K562 (cell line): Measurements from ENCODE around the gene MATCAP1. TPM values are rescaled to one million over a fixed set of nuclear protein-coding genes. Genes with fewer than 3 reads are reported as not detected.

Experiments used
- ARHGAP35 ChIP-seq: fragments of 450-650 bp; IDR thresholded peaks from 2 replicates; pipeline ENCODE4 v1.6.1; 2018; ENCODE audit not compliant: partially characterized antibody
- CBFA2T3 ChIP-seq: fragments of 450-650 bp; IDR thresholded peaks from 2 replicates; pipeline ENCODE4 v1.6.1; 2017
- ELF1 ChIP-seq: fragments of 200-800 bp; sonication (Bioruptor generic); IDR thresholded peaks from 2 replicates; pipeline ENCODE4 v1.6.1; 2016; ENCODE audit warnings: missing genetic modification characterization, missing compliant biosample characterization
- ELF2 ChIP-seq: fragments of 250-450 bp; sonication (Bioruptor Pico); IDR thresholded peaks from 2 replicates; pipeline ENCODE4 v1.5.0; 2021; ENCODE audit warnings: mild to moderate bottlenecking
- ERF ChIP-seq: fragments of 450-650 bp; formaldehyde crosslinking; IDR thresholded peaks from 2 replicates; pipeline ENCODE4 v1.4.0; 2020; ENCODE audit warnings: mild to moderate bottlenecking, mixed read lengths
- ETV6 ChIP-seq, 3 experiments: fragments of 150-350 bp in 1 of 3; sonication (generic) in 1 of 3; formaldehyde crosslinking in 1 of 3; IDR thresholded peaks; 2 replicates each; pipeline versions ENCODE4 v1.6.1 to v1.8.0; 2014 to 2022; ENCODE audit warnings: borderline replicate concordance in 2 of 3, low read depth in 2 of 3, antibody characterized with exemption in 1 of 3, low read length in 1 of 3, mild to moderate bottlenecking in 1 of 3, missing genetic modification reagents in 1 of 3
- FOSL1 ChIP-seq: fragments of 200-800 bp; sonication (Bioruptor generic); conservative IDR thresholded peaks from 2 replicates; pipeline ENCODE4 v1.6.1; 2016; ENCODE audit warnings: missing genetic modification characterization, missing compliant biosample characterization
- HNRNPH1 ChIP-seq: fragments of 200-400 bp; formaldehyde crosslinking; optimal IDR thresholded peaks from 2 replicates; pipeline ENCODE3; 2017; ENCODE audit warnings: low read depth, mild to moderate bottlenecking, low read length, moderate library complexity
- JUND ChIP-seq, 2 experiments: IDR thresholded peaks; 2 replicates in 1 of 2; 3 replicates in 1 of 2; pipeline ENCODE4 v1.6.1; 2011; ENCODE audit warnings: borderline replicate concordance in 2 of 2, low read depth in 2 of 2, low read length in 2 of 2, improper control_type of control experiment in 1 of 2, missing biosample characterization in 1 of 2, missing genetic modification characterization in 1 of 2, missing genetic modification reagents in 1 of 2
- PHF8 ChIP-seq: fragments of 200-600 bp; sonication (generic); IDR thresholded peaks from 2 replicates; pipeline ENCODE4 v1.6.1; 2012; ENCODE audit warnings: mixed run types, mild to moderate bottlenecking, inconsistent platforms, low read length, moderate library complexity, borderline replicate concordance
- PYGO2 ChIP-seq: fragments of 450-650 bp; IDR thresholded peaks from 2 replicates; pipeline ENCODE4 v1.6.1; 2016; ENCODE audit warnings: mild to moderate bottlenecking, missing genetic modification characterization, moderate library complexity, missing compliant biosample characterization
- ZNF436 ChIP-seq: fragments of 250-450, 450-650 bp; sonication (Bioruptor Pico); formaldehyde crosslinking; IDR thresholded peaks from 2 replicates; pipeline ENCODE4 v1.7.0; 2020; ENCODE audit warnings: mild to moderate bottlenecking
- ZNF584 ChIP-seq: fragments of 200-800 bp; sonication (Bioruptor generic); IDR thresholded peaks from 2 replicates; pipeline ENCODE4 v1.6.1; 2016; ENCODE audit warnings: low read depth, mild to moderate bottlenecking, missing genetic modification characterization, missing compliant biosample characterization
- polyA plus RNA-seq, 8 experiments: library from polyadenylated mRNA; depleted of rRNA in 4 of 8; stranded (reverse) in 5 of 8; unstranded in 3 of 8; fragments of >200 nt; fragmentation: Nextera tagmentation in 2 of 8; fragmentation: Illumina TruSeq in 1 of 8; extraction: Ambion mirVana in 2 of 8; extraction: Trizol in 1 of 8; gene quantifications; 2 replicates each; pipeline versions ENCODE4 v1.2.1 to v1.2.3, GENCODE V29; 2011 to 2014; ENCODE audit warnings: inconsistent platforms in 1 of 8, missing spikeins in 1 of 8
- total RNA-seq, 7 experiments: library from RNA; depleted of rRNA in 6 of 7; stranded (reverse); fragments of >200 nt in 6 of 7; fragmentation: Illumina TruSeq in 2 of 7; extraction: Trizol in 2 of 7; gene quantifications; 2 replicates each; pipeline versions ENCODE4 v1.2.1 to v1.2.3, GENCODE V29; 2011 to 2021; ENCODE audit warnings: low replicate concordance in 1 of 7
- TF ChIP-seq, protein P1 (sequence below), 2 experiments: IDR thresholded peaks in 1 of 2; conservative IDR thresholded peaks in 1 of 2; 2 replicates each; pipeline ENCODE4 v1.6.1; 2016; ENCODE audit warnings: low read depth in 2 of 2, mild to moderate bottlenecking in 1 of 2, missing compliant biosample characterization in 1 of 2, missing genetic modification characterization in 1 of 2, moderate library complexity in 1 of 2
- TF ChIP-seq, protein P2 (sequence below): fragments of 250-450 bp; sonication (Bioruptor Pico); IDR thresholded peaks from 2 replicates; pipeline ENCODE4 v1.5.0; 2020; ENCODE audit warnings: mild to moderate bottlenecking, borderline replicate concordance
- TF ChIP-seq, protein P3 (sequence below): fragments of 250-450 bp; sonication (Bioruptor Pico); IDR thresholded peaks from 2 replicates; pipeline ENCODE4 v1.8.0; 2021; ENCODE audit warnings: mild to moderate bottlenecking, moderate library complexity
- TF ChIP-seq, protein P4 (sequence below): sonication (generic); formaldehyde crosslinking; IDR thresholded peaks from 2 replicates; pipeline ENCODE4 v1.8.1; 2023; ENCODE audit warnings: mild to moderate bottlenecking, missing genetic modification reagents

Gene MATCAP1
- total and polyA plus RNA-seq, 9 of the 15 experiments (the other 6 are each of a cell fraction or from before 2014, with no cell fraction given): 3.4 to 20.5 (median 10.3) TPM

DNA sequence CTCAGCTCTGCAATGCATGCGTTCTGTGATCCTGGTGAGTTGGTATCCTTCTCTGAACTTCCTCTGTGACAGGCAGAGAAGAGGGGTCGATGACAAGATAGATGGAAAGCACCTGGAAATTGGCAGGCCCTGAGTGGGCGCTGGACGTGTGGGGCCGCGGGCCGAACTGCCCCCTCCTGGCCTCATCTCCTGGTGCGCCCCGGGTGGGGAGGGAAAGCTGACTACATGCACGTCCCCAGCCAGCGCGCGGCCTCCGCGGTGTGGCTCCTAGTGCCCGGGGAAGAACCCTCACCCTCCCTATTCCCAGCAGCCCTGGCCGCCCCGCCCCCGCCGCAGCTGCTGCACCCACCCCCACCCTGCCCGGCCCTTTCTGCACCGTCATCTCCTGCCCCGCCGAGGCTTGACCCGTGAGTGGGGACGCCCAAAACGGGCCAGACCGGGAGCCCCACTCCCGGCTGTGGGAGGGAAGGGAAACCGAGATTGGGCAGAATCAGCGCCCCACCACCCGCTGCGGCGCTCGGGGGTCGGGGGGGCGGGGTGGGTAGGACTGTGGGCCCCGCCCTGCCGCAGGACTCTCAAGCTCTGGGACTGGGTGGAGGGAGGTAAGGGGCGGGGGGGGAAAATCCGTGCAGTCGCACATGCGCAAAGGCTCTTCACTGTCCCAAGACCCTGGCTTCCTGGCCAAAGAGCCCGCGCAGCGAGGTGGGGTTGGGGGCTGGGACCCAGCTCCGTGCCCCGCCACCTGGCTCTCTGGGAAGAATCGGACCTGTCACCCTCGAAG, 13.4 kb downstream of the MATCAP1 start, which contains the start of gene NOL3 (continued):
- TF ChIP-seq, protein P1, sequence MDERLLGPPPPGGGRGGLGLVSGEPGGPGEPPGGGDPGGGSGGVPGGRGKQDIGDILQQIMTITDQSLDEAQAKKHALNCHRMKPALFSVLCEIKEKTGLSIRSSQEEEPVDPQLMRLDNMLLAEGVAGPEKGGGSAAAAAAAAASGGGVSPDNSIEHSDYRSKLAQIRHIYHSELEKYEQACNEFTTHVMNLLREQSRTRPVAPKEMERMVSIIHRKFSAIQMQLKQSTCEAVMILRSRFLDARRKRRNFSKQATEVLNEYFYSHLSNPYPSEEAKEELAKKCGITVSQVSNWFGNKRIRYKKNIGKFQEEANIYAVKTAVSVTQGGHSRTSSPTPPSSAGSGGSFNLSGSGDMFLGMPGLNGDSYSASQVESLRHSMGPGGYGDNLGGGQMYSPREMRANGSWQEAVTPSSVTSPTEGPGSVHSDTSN (CRISPR knock-in tag; IDR thresholded peaks at IDR 0.05; ENCODE audit: low read depth): no peak
- TF ChIP-seq, protein P1 (tag; conservative IDR thresholded peaks at IDR 0.05; ENCODE audit: low read depth): 0 out of 2 replicates have a peak, but pooled peaks have one; percentile 29
- peak; percentile 50; the same call in 1 of the 2 replicates for TF ChIP-seq CBFA2T3
- TF ChIP-seq ETV6 (IDR thresholded peaks at IDR 0.05; ENCODE audit: borderline replicate concordance in 1 of 2, low read depth in 2 of 2, low read length in 1 of 2): no peak
- no peak for TF ChIP-seq ETV6 (CRISPR knock-in tag; IDR thresholded peaks at IDR 0.05; ENCODE audit: borderline replicate concordance)
- TF ChIP-seq ERF (CRISPR knock-in tag): 0 out of 2 replicates have a peak, but pooled peaks have one; percentile 59
- TF ChIP-seq JUND (IDR thresholded peaks at IDR 0.05; ENCODE audit: borderline replicate concordance, low read depth, low read length): no peak
- TF ChIP-seq JUND (tag; IDR thresholded peaks at IDR 0.05; ENCODE audit: borderline replicate concordance, low read depth, low read length): no peak
- TF ChIP-seq ELF2 (CRISPR knock-in tag): no peak
- peak; percentile 25; the same call in 1 of the 2 replicates for TF ChIP-seq FOSL1
- TF ChIP-seq, protein P2, sequence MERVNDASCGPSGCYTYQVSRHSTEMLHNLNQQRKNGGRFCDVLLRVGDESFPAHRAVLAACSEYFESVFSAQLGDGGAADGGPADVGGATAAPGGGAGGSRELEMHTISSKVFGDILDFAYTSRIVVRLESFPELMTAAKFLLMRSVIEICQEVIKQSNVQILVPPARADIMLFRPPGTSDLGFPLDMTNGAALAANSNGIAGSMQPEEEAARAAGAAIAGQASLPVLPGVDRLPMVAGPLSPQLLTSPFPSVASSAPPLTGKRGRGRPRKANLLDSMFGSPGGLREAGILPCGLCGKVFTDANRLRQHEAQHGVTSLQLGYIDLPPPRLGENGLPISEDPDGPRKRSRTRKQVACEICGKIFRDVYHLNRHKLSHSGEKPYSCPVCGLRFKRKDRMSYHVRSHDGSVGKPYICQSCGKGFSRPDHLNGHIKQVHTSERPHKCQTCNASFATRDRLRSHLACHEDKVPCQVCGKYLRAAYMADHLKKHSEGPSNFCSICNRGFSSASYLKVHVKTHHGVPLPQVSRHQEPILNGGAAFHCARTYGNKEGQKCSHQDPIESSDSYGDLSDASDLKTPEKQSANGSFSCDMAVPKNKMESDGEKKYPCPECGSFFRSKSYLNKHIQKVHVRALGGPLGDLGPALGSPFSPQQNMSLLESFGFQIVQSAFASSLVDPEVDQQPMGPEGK (CRISPR knock-in tag): no peak
- no peak for TF ChIP-seq ZNF584
- TF ChIP-seq ARHGAP35: no peak
- TF ChIP-seq, protein P3, sequence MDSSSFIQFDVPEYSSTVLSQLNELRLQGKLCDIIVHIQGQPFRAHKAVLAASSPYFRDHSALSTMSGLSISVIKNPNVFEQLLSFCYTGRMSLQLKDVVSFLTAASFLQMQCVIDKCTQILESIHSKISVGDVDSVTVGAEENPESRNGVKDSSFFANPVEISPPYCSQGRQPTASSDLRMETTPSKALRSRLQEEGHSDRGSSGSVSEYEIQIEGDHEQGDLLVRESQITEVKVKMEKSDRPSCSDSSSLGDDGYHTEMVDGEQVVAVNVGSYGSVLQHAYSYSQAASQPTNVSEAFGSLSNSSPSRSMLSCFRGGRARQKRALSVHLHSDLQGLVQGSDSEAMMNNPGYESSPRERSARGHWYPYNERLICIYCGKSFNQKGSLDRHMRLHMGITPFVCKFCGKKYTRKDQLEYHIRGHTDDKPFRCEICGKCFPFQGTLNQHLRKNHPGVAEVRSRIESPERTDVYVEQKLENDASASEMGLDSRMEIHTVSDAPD (CRISPR knock-in tag): no peak
- no peak for TF ChIP-seq ZNF436 (CRISPR knock-in tag)
- TF ChIP-seq, protein P4, sequence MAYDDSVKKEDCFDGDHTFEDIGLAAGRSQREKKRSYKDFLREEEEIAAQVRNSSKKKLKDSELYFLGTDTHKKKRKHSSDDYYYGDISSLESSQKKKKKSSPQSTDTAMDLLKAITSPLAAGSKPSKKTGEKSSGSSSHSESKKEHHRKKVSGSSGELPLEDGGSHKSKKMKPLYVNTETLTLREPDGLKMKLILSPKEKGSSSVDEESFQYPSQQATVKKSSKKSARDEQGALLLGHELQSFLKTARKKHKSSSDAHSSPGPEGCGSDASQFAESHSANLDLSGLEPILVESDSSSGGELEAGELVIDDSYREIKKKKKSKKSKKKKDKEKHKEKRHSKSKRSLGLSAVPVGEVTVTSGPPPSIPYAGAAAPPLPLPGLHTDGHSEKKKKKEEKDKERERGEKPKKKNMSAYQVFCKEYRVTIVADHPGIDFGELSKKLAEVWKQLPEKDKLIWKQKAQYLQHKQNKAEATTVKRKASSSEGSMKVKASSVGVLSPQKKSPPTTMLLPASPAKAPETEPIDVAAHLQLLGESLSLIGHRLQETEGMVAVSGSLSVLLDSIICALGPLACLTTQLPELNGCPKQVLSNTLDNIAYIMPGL (CRISPR knock-in tag): no peak
- TF ChIP-seq HNRNPH1: no peak
- no peak for TF ChIP-seq ELF1 (tag)
- no peak for TF ChIP-seq PYGO2 (tag)
- TF ChIP-seq PHF8: peak; percentile 68; the same call in 1 of the 2 replicates
